Small intestine (tissue), 7 donors: ENCODE results near the gene LMAN2L. TPM values are rescaled to one million over a fixed set of nuclear protein-coding genes. Genes with fewer than 3 reads are reported as not detected.

Experiments
- DNase-seq, 2 donors: peaks; one replicate each; pipeline versions ENCODE4 v3.0.0 to v3.0.0-alpha.2; 2013
- FAIRE-seq: peaks from 2 replicates; lab custom pipeline; 2012; peaks lifted over from hg19 to GRCh38; lab: Jason Lieb, UNC
- H3K27ac ChIP-seq, 3 donors: one replicate each; pipeline ENCODE4 v1.5.1; 2013; ENCODE audit warnings: low read length in 2 of 3, mild to moderate bottlenecking in 2 of 3, control low read depth in 1 of 3, inconsistent platforms in 1 of 3, low read depth in 1 of 3, moderate library complexity in 1 of 3
- H3K27me3 ChIP-seq, 3 donors: one replicate each; pipeline ENCODE4 v1.6.1; 2013; ENCODE audit warnings: low read length in 3 of 3, inconsistent platforms in 1 of 3; ENCODE audit not compliant: control insufficient read depth in 3 of 3, insufficient read depth in 3 of 3
- H3K36me3 ChIP-seq, 3 donors: one replicate each; pipeline ENCODE4 v1.6.1; 2013; ENCODE audit warnings: low read length in 3 of 3, inconsistent platforms in 1 of 3, low read depth in 1 of 3, mild to moderate bottlenecking in 1 of 3, moderate library complexity in 1 of 3; ENCODE audit not compliant: control insufficient read depth in 3 of 3, insufficient read depth in 2 of 3
- H3K4me1 ChIP-seq, 3 donors: one replicate each; pipeline ENCODE4 v1.6.1; 2013; ENCODE audit warnings: low read length in 2 of 3, inconsistent platforms in 1 of 3, low read depth in 1 of 3, mild to moderate bottlenecking in 1 of 3, moderate library complexity in 1 of 3; ENCODE audit not compliant: control insufficient read depth in 3 of 3, insufficient read depth in 2 of 3
- H3K4me3 ChIP-seq, 3 donors: one replicate each; pipeline ENCODE4 v1.5.1; 2013; ENCODE audit warnings: low read length in 3 of 3, control low read depth in 1 of 3, inconsistent platforms in 1 of 3, low read depth in 1 of 3, mild to moderate bottlenecking in 1 of 3, moderate library complexity in 1 of 3
- H3K9me3 ChIP-seq, 2 donors: one replicate each; pipeline ENCODE4 v1.6.1; 2013; ENCODE audit warnings: low read depth in 1 of 2, low read length in 1 of 2; ENCODE audit not compliant: control insufficient read depth in 2 of 2, insufficient read depth in 1 of 2
- WGBS, 3 donors: extraction: QIAGEN DNeasy Blood & Tissue Kit; methylation state at CpG; one replicate each; pipeline ENCODE4 v1.1.7; 2013; 5-methylcytosine and 5-hydroxymethylcytosine counted together
- polyA plus RNA-seq, 4 donors: library from polyadenylated mRNA; stranded (reverse) in 3 of 4; unstranded in 1 of 4; fragments of 200-250 nt in 3 of 4; fragments of 120-200 nt in 1 of 4; gene quantifications; one replicate each; pipeline versions ENCODE4 v1.2.1 to v1.2.3, GENCODE V29; 2013
- donor health status: healthy with polysubstance abuse.
- donor health status: control.
- donor health status: control.
- donor health status: Bipolar disorder and iron deficiency.
- donor health status: healthy.

Gene LMAN2L
- polyA plus RNA-seq, 4 donors, result 3.5 to 31.1 (median 8.3) TPM

DNA sequence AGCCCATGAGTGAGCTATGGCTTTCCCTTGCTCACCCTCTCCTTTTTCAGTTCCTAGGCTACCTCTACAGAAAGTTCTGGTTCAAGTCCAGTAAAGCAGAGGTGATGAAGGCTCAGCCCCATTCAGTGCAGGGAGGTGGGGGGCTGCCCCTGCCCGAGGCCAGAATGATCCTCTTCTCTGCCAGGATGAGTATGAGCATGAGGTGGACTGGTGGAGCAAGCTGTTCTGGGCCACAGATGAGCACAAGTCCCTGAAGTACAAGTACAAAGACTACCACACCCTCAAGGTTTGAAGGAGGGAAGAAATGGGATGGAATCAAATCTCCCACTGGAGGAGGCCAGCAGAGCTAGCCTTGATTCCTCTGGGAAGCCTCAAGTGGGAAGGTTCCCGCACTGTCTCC lies 42.4 kb downstream of the LMAN2L start:
- DNase-seq (no peak), FAIRE-seq (no peak)
- Histone ChIP-seq H3K4me1 (no peaks in the 10 kb centered on the region), H3K4me3 (no peak overlapping the region), H3K27me3 (no peaks in the 10 kb centered on the region), H3K9me3 (no peaks in the 10 kb centered on the region), H3K27ac (no peak overlapping the region), H3K36me3 (peaks cover 0 to 49% (median 0%) of the 10 kb centered on the region in 3 donors)
- 77 to 86% (median 82%) methylated on average over 2 of the region's 2 CpGs for whole genome bisulfite sequencing, 3 donors

DNA sequence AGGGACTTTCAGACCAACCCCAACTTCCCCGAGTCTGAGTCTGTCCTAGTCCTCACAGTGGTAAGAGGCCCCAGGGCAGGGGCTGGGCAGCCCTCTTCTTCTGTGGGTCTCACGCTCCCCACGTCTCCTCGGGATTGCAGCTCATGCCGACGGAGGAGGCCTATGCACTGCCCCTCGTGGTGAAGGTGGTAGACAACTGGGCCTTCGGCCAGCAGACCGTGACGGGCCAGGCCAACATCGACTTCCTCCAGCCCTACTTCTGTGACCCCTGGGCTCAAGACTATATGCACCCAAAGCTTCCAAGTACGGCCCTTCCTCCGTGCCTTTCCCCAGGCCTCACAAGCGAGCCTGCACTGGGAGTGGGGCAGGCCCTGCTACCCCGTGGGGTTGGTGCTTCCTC lies 44.3 kb downstream of the LMAN2L start:
- Histone ChIP-seq H3K4me3 (no peak overlapping the region), H3K36me3 (peaks cover 0 to 40% (median 0%) of the 10 kb centered on the region in 3 donors), H3K27ac (no peak overlapping the region), H3K27me3 (no peaks in the 10 kb centered on the region), H3K9me3 (no peaks in the 10 kb centered on the region), H3K4me1 (no peaks in the 10 kb centered on the region)
- FAIRE-seq, result no peak
- DNase-seq, result no peak
- 83 to 90% (median 90%) methylated on average over 15 of the region's 15 CpGs for WGBS, 3 donors

- FAIRE-seq (no peak), DNase-seq (no peak)
- Histone ChIP-seq H3K4me3 (no peak overlapping the region), H3K4me1 (no peaks in the 10 kb centered on the region), H3K9me3 (no peaks in the 10 kb centered on the region), H3K27ac (no peak overlapping the region), H3K36me3 (peaks cover 0 to 33% (median 0%) of the 10 kb centered on the region in 3 donors), H3K27me3 (no peaks in the 10 kb centered on the region)
- 83 to 84% (median 83%) methylated on average over 10 to 13 of the region's 13 CpGs for WGBS, 3 donors
Observed at GRCh38 chr2:96694816-96695455, 44.9 kb downstream of the LMAN2L start.

GRCh38 chr2:96694279-96694678 lies 45.6 kb downstream of the LMAN2L start:
- no peak for DNase-seq
- FAIRE-seq, result no peak
- Histone ChIP-seq H3K4me1 (no peaks in the 10 kb centered on the region), H3K36me3 (peaks cover 0 to 30% (median 0%) of the 10 kb centered on the region in 3 donors), H3K27ac (no peak overlapping the region), H3K4me3 (no peak overlapping the region), H3K9me3 (no peaks in the 10 kb centered on the region), H3K27me3 (no peaks in the 10 kb centered on the region)
- 88 to 95% (median 90%) methylated on average over 8 of the region's 8 CpGs for WGBS, 3 donors

DNA sequence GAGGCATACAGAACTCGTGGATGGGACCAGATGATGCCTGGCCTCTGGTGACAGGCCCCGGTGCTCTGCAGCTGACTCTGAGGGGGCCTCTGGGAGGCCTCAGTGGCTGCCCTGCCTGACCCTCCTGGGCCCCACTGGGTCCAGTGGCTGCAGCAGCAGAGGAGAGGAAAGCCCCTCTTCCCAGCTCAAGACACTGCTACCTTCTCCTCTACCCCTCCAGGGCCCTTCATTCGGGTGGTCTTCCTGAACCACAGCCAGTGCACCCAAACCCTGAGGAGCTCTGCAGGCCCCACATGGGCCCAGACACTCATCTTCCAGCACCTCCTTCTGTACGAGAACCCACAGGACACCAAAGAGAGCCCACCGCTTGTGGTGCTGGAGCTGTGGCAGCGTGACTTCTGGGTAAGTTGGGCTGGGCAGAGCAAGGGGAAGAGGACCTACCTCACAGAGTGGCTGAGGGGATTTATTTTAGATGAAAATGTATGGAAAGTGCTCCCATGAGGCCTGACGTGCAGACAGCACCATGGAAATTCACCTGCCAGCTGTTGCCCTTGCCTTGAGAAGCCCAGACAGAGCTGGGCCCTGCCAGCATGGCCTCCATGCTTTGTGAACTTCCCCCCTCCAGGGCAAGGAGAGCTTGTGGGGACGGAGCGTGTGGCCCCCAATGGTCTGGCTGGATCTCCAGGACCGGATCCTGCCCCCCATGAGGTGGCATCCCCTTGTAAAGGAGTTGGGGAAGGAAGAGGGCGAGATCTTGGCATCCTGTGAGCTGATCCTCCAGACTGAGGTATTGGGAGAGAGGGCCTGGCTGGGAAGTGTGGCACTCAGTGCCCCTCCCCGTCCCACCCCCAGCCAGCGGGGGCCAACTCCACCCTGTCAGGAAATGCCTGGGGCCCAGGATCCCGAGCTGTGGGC lies 46.3 kb downstream of the LMAN2L start:
- Histone ChIP-seq H3K27ac (no peak overlapping the region), H3K4me1 (no peaks in the 10 kb centered on the region), H3K9me3 (no peaks in the 10 kb centered on the region), H3K36me3 (peaks cover 0 to 24% (median 0%) of the 10 kb centered on the region in 3 donors), H3K27me3 (no peaks in the 10 kb centered on the region), H3K4me3 (no peak overlapping the region)
- DNase-seq, result no peak
- no peak for FAIRE-seq
- 81 to 89% (median 83%) methylated on average over 14 of the region's 14 CpGs for WGBS, 3 donors

DNA sequence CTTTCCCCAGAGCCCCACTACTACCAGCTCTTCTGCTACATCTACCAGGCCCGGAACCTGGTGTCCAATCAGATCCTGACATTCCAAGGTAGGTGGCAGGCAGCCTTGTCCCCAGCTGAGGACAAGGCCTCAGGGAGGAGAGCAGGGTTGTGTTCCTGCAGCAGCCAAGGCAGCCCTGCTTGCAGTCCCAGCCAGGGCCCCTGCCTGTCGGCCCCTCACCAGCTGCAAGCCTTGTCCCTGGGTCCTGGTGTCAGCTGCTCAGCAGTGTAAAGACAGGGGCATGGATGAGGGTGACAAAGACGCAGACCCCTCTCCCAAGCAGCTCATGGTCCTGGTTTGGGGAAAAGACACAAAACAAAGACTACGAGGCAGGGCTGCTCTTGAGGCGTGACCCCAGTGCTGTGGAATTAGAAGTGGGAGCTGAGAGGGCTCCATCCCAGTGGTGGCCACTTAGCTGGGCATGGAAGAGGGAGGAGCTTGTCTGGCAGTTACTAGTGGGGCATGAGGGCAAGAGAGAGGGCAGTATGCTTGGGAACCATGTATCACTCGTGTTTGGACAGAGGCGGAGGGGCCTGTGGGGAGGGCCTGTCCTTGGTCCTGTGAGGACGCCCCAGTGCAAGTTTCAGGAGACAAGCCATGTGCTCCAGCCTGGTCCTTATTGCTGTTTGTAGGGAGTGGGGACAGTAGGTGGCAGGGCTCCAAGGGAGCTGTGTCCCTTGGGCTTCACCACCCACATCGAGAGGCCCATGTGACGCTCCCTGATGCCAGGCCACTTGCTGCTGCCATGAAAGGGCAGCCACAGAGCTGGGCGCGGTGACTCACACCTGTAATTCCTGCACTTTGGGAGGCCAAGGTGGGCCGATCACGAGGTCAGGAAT lies 47.5 kb downstream of the LMAN2L start:
- H3K27ac ChIP-seq, result no peak overlapping the region
- 89 to 91% (median 90%) methylated on average over 14 of the region's 14 CpGs for WGBS, 3 donors
- peaks cover 0 to 15% (median 0%) of the 10 kb centered on the region in 3 donors for H3K36me3 ChIP-seq
- no peaks in the 10 kb centered on the region for H3K4me1 ChIP-seq
- no peaks in the 10 kb centered on the region for H3K9me3 ChIP-seq
- no peaks in the 10 kb centered on the region for H3K27me3 ChIP-seq
- FAIRE-seq (no peak), DNase-seq (no peak)
- H3K4me3 ChIP-seq, result no peak overlapping the region

DNA sequence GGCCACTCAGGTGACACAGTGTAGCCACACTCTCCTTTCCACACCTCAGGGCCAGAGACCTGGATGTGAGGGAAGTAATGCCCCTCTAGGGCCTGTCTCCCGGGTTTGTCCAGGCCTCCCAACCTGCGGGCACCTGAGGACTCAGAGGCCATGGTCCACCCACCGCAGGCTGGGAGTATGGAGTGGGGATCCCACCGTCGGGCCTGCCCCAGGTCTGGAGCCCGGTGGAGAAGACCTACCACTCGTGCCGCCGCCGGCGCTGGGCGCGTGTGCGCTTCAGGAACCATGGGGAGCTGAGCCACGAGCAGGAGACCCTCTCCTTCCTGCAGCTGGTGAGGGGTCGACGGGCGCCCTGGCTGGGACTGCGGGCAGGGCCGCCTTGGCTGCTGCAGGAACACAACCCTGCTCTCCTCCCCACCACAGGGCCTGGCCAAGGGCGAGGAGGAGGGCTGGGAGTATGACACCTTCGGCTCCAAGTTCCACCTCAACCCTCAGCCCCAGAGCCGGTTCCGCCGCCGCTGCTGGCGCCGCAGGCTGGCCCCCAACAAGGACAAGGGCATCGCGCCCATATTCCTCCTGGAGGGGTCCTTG lies 48.7 kb downstream of the LMAN2L start:
- 90 to 95% (median 93%) methylated on average over 30 of the region's 30 CpGs for WGBS, 3 donors
- no peak for FAIRE-seq

More for the DNA sequence above, 48.7 kb downstream of the LMAN2L start:
- Histone ChIP-seq H3K4me1 (peaks cover 0 to 4% (median 0%) of the 10 kb centered on the region in 3 donors), H3K27ac (no peak overlapping the region), H3K27me3 (no peaks in the 10 kb centered on the region), H3K36me3 (peaks cover 0 to 15% (median 0%) of the 10 kb centered on the region in 3 donors), H3K4me3 (no peak overlapping the region), H3K9me3 (no peaks in the 10 kb centered on the region)
- DNase-seq, result no peak
